GM12891 (cell line): ENCODE data around the gene S100PBP.

Source experiments
- POLR2A ChIP-seq: IDR thresholded peaks from 2 replicates; pipeline ENCODE4 v1.6.1; 2011; ENCODE audit warnings: low read depth, low read length, control low read depth
- POLR2AphosphoS5 ChIP-seq: IDR thresholded peaks from 2 replicates; pipeline ENCODE4 v1.6.1; 2011; ENCODE audit warnings: low read depth, low read length, control low read depth
- TAF1 ChIP-seq: IDR thresholded peaks from 2 replicates; pipeline ENCODE4 v1.6.1; 2011; ENCODE audit warnings: low read depth, low read length, control low read depth

DNA sequence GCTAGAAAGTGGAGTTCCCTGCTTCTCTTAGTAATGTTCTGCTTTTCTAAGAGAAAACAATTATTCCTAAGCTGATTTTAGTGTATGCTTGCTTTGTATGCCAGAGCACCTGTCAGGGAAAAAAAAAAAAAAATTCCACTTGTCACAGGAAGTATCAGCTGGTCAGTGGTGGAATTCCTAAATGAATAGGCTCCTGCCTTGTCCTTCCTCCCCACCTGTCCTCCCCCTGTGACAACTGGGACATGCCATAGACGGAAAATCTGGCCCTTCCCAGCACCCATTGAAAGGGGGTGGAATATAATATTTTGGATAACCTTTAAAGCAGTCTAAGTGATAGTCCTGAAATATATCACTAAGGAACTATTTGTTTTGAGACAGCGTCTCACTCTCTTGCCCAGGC, 42.5 kb downstream of the S100PBP start:
- TF ChIP-seq TAF1 (no peak), POLR2A (no peak), POLR2AphosphoS5 (no peak)
